HL-60 (cell line): ENCODE results near the gene POU2F1.

Experiments
- DNase-seq, 2 experiments: peaks; one replicate each; pipeline ENCODE4 v3.0.0-alpha.2; 2010 to 2020; ENCODE audit warnings: low read depth in 1 of 2, low spot score in 1 of 2
- H3K27ac ChIP-seq: fragments of 250-450 bp; sonication (Bioruptor Pico); replicated peaks from 2 replicates; pipeline ENCODE4 v1.5.1; 2020; ENCODE audit warnings: mild to moderate bottlenecking, moderate library complexity
- H3K27me3 ChIP-seq: fragments of 250-450 bp; sonication (Bioruptor Pico); 2 replicates; pipeline ENCODE4 v1.5.1; 2021; ENCODE audit warnings: mild to moderate bottlenecking, moderate library complexity; ENCODE audit not compliant: insufficient read depth, poor library complexity, severe bottlenecking
- H3K4me3 ChIP-seq: replicated peaks from 2 replicates; pipeline ENCODE4 v1.5.1; 2011; ENCODE audit warnings: mild to moderate bottlenecking, control low read depth, low read length; ENCODE audit not compliant: insufficient read depth
- CTCF ChIP-seq: IDR thresholded peaks from one replicate; pipeline ENCODE4 v1.5.1; 2011; ENCODE audit warnings: low read length, control low read depth, inconsistent platforms; ENCODE audit not compliant: insufficient read depth
- GABPA ChIP-seq: IDR thresholded peaks from 2 replicates; pipeline ENCODE4 v1.6.1; 2012; ENCODE audit warnings: low read depth
- POLR2AphosphoS5 ChIP-seq: IDR thresholded peaks from 2 replicates; pipeline ENCODE4 v1.6.1; 2012; ENCODE audit warnings: low read depth
- REST ChIP-seq: IDR thresholded peaks from 2 replicates; pipeline ENCODE4 v1.6.1; 2012; ENCODE audit warnings: low read depth; ENCODE audit not compliant: insufficient replicate concordance
- SPI1 ChIP-seq: IDR thresholded peaks from 2 replicates; pipeline ENCODE4 v1.6.1; 2012; ENCODE audit warnings: low read depth, mild to moderate bottlenecking, borderline replicate concordance

POU2F1 gene

GRCh38 chr1:167367705-167368104 lies 147.0 kb downstream of the POU2F1 start:
- H3K4me3 ChIP-seq, result no peak overlapping the region

GRCh38 chr1:167369175-167369574 lies 148.5 kb downstream of the POU2F1 start:
- no peak for DNase-seq
- Histone ChIP-seq H3K27ac (no peak overlapping the region), H3K27me3 (no peaks in the 10 kb centered on the region), H3K4me3 (no peak overlapping the region)
- TF ChIP-seq GABPA, result no peak
- TF ChIP-seq SPI1, result no peak
- no peak for TF ChIP-seq CTCF
- TF ChIP-seq REST, result no peak
- no peak for TF ChIP-seq POLR2AphosphoS5

More at GRCh38 chr1:167367705-167368104, 147.0 kb downstream of the POU2F1 start:
- DNase-seq, result no peak
- TF ChIP-seq CTCF (no peak), SPI1 (no peak), REST (no peak), POLR2AphosphoS5 (no peak), GABPA (no peak)
- Histone ChIP-seq H3K27me3 (no peaks in the 10 kb centered on the region), H3K27ac (no peak overlapping the region)

- TF ChIP-seq SPI1 (no peak), POLR2AphosphoS5 (no peak), REST (no peak), GABPA (no peak), CTCF (no peak)
- no peak overlapping the region for H3K27ac ChIP-seq
- no peak overlapping the region for H3K4me3 ChIP-seq
- no peaks in the 10 kb centered on the region for H3K27me3 ChIP-seq
- no peak for DNase-seq
Observed at GRCh38 chr1:167369933-167370332, 149.2 kb downstream of the POU2F1 start.
